Tibial artery (tissue), 4 donors: ENCODE measurements around the gene MGAT4A.

Experiments
- DNase-seq, 2 donors: peaks; one replicate each; pipeline ENCODE4 v3.0.0-alpha.2; 2019
- H3K27ac ChIP-seq, 2 donors: fragments of 200-600 bp; sonication (generic) in 1 of 2; 1 replicate in 1 of 2; 2 replicates in 1 of 2; pipeline ENCODE4 v1.5.1; 2018 to 2019; ENCODE audit warnings: mild to moderate bottlenecking in 1 of 2
- H3K27me3 ChIP-seq, 2 donors: fragments of 200-600 bp; sonication (generic) in 1 of 2; one replicate each; pipeline versions ENCODE4 v1.5.1 to v1.6.0; 2016 to 2019
- H3K36me3 ChIP-seq, 3 donors: fragments of 200-600 bp; sonication (generic) in 2 of 3; one replicate each; pipeline ENCODE4 v1.5.1; 2016 to 2019; ENCODE audit warnings: mild to moderate bottlenecking in 2 of 3
- H3K4me1 ChIP-seq, 4 donors: fragments of 200-600 bp; sonication (generic) in 2 of 4; 1 replicate in 3 of 4; 2 replicates in 1 of 4; pipeline ENCODE4 v1.5.1; 2016 to 2019
- H3K4me3 ChIP-seq, 2 donors: fragments of 200-600 bp; sonication (generic) in 1 of 2; 1 replicate in 1 of 2; 2 replicates in 1 of 2; pipeline ENCODE4 v1.5.1; 2018 to 2019; ENCODE audit warnings: mild to moderate bottlenecking in 2 of 2
- H3K9me3 ChIP-seq, 3 donors: fragments of 200-600 bp; sonication (generic) in 1 of 3; one replicate each; pipeline ENCODE4 v1.5.1; 2016 to 2019
- intact Hi-C: fragments of 100-400 bp; cut with DNase I; formaldehyde crosslinking; loops from one replicate; pipeline ENCODE4 v1.15.0; 2023; ENCODE audit warnings: low total_unique reads
- TF ChIP-seq, protein P1 (sequence below), 2 experiments: fragments of 200-600 bp in 1 of 2; fragments of 450-650 bp in 1 of 2; IDR thresholded peaks; one replicate each; pipeline ENCODE4 v1.5.1; 2017 to 2019; ENCODE audit warnings: antibody characterized with exemption in 2 of 2, mild to moderate bottlenecking in 1 of 2, moderate library complexity in 1 of 2

MGAT4A gene

DNA sequence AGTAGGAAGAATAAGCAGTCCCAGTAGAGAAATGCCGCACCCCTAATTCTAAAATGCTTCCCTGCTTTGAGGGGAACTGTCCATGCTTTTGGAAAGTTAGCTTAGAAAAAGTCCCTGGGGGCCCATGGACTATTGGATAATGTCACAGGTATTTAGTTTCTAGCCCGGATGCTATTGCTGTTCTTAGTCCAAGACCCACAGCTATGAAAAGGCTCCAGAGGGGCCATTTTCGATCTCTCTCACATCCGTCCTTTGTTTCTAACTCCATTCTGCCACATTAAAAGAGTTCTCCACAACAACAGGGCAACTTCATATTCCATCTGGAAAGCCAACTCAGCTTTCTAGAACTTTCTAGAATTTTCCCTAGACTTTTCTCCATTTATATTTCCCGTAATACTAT is 47.2 kb downstream of the MGAT4A start:
- H3K4me1 ChIP-seq, result no peaks in the 10 kb centered on the region
- no peak for DNase-seq
- no peaks in the 10 kb centered on the region for H3K9me3 ChIP-seq
- no peak overlapping the region for H3K4me3 ChIP-seq
- intact Hi-C loops, result no loop called here
- no peaks in the 10 kb centered on the region for H3K36me3 ChIP-seq
- no peaks in the 10 kb centered on the region for H3K27me3 ChIP-seq
- H3K27ac ChIP-seq, result no peak overlapping the region
- TF ChIP-seq, protein P1, sequence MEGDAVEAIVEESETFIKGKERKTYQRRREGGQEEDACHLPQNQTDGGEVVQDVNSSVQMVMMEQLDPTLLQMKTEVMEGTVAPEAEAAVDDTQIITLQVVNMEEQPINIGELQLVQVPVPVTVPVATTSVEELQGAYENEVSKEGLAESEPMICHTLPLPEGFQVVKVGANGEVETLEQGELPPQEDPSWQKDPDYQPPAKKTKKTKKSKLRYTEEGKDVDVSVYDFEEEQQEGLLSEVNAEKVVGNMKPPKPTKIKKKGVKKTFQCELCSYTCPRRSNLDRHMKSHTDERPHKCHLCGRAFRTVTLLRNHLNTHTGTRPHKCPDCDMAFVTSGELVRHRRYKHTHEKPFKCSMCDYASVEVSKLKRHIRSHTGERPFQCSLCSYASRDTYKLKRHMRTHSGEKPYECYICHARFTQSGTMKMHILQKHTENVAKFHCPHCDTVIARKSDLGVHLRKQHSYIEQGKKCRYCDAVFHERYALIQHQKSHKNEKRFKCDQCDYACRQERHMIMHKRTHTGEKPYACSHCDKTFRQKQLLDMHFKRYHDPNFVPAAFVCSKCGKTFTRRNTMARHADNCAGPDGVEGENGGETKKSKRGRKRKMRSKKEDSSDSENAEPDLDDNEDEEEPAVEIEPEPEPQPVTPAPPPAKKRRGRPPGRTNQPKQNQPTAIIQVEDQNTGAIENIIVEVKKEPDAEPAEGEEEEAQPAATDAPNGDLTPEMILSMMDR (IDR thresholded peaks at IDR 0.05), result no peak

DNA sequence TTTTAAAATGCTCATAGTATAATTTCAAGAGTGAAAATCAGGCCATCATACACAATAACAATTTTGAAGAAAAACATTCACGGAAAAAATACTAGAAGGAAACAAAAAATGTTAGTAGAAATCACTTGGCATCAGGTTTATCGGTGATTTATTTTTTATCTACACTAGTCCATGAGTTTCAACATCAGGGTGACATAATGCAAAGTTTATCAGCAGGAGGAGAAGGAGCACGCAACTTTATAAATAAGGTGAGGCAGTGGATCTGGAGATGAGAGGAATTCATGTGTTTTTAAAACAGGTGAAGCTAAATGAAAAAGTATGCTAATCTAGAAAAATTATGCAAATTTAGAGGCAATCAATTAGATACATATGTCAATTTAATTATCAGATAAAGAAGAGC is 54.2 kb downstream of the MGAT4A start:
- no peak overlapping the region for H3K4me3 ChIP-seq
- no peak for DNase-seq
- no peaks in the 10 kb centered on the region for H3K9me3 ChIP-seq
- peaks cover 0 to 19% (median 13%) of the 10 kb centered on the region in 3 donors for H3K36me3 ChIP-seq
- no peak overlapping the region for H3K27ac ChIP-seq
- H3K4me1 ChIP-seq, result peaks cover 0 to 6% (median 0%) of the 10 kb centered on the region in 4 donors
- intact Hi-C loops, result no loop called here
- no peaks in the 10 kb centered on the region for H3K27me3 ChIP-seq
- TF ChIP-seq, protein P1 (IDR thresholded peaks at IDR 0.05), result no peak

DNA sequence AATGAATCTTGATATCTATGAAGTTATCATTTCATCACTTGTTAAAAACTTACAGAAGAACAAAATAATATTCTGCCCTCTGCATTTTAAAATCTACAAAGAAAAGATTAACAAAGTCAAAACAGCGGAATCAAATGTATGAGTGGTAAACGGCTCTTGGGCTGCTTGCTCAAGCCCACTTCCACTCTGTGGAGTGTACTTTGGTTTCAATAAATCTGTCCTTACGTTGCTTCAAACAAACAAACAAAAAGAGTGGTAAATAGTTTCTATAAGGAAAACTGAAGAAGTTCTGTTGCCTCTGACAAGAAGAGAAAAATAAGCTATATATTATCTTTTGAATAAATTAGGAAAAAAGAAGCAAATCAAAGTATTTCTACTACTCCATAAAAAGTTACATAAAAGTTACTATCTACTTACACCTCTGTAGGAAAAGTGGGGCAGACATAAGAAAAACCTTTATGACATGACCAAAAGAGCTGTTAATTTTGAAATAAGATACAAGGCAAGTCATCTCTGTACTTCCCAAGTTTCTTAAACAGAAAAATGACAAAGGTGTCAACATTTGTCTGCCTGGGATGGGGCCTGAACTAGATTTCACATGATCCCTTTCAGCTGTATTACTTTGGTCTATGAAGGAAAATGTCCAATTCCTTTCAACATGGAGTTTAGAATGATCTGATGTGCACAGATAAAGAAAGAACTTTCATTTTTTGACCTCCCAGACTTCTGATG is 56.5 kb downstream of the MGAT4A start:
- DNase-seq, result no peak
- TF ChIP-seq, protein P1 (IDR thresholded peaks at IDR 0.05), result no peak
- Histone ChIP-seq H3K27me3 (no peaks in the 10 kb centered on the region), H3K4me3 (no peak overlapping the region), H3K9me3 (no peaks in the 10 kb centered on the region), H3K36me3 (peaks cover 0 to 22% (median 13%) of the 10 kb centered on the region in 3 donors), H3K27ac (no peak overlapping the region), H3K4me1 (peaks cover 0 to 6% (median 0%) of the 10 kb centered on the region in 4 donors)
- intact Hi-C loops, result no loop called here

DNA sequence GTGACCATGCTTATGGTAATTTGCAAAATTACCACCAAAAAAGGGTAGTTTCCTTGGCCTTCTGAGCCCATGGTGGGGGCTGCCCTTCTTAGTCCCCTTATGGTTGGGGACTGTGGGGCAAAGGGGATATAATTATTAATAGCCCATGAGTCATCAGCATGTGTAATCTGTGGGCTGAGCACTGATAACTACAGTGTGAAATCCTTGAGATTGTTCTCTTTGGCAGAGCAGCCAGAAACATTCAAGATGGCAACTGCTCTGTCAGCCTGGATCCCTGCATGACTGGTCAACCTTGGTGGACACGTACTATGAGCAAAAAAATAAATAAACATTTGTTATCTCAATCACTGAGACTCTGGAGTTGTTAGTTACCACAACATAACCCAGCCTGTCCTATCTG is 61.3 kb downstream of the MGAT4A start:
- Histone ChIP-seq H3K27ac (no peak overlapping the region), H3K27me3 (no peaks in the 10 kb centered on the region), H3K4me1 (peaks cover 0 to 6% (median 0%) of the 10 kb centered on the region in 4 donors), H3K4me3 (no peak overlapping the region), H3K36me3 (peaks cover 0 to 31% (median 2%) of the 10 kb centered on the region in 3 donors), H3K9me3 (no peaks in the 10 kb centered on the region)
- no peak for DNase-seq
- TF ChIP-seq, protein P1 (IDR thresholded peaks at IDR 0.05), result no peak
- intact Hi-C loops, result no loop called here

DNA sequence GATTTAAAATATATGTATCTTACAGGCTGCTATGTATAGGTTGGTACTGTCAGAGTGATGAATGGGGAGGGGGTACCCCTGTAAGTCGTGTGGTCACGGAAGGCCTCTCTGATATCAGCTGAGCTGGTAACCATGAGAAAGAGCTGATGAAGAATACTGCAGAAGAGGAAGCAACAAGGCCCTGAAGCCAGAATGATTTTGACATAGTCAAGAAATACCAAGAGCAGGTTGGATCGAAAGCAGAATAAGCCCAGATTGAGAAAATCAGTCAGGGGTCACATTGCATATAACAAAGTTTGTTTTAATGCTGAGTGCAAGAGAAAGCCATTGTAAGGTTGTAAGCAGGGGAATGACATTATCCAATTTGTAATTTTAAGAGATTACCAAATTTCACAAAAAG is 65.3 kb downstream of the MGAT4A start:
- Histone ChIP-seq H3K27me3 (no peaks in the 10 kb centered on the region), H3K9me3 (peaks cover 0 to under 1% (median 0%) of the 10 kb centered on the region in 3 donors), H3K4me1 (no peaks in the 10 kb centered on the region), H3K4me3 (no peak overlapping the region), H3K36me3 (peaks cover 0 to 25% (median 8%) of the 10 kb centered on the region in 3 donors), H3K27ac (no peak overlapping the region)
- intact Hi-C loops, result no loop called here
- TF ChIP-seq, protein P1 (IDR thresholded peaks at IDR 0.05), result no peak
- DNase-seq, result no peak
